ENCODE results near the gene TPD52L1. TPM values are rescaled to one million over a fixed set of nuclear protein-coding genes. Genes with fewer than 3 reads are reported as not detected.

TPD52L1 gene
- total RNA-seq, 1 donor from 2014 or later, result 164 TPM

GRCh38 chr6:125140808-125141207 is 12.8 kb upstream of the TPD52L1 start:
- TF ChIP-seq CTCF (IDR thresholded peaks at IDR 0.05; ENCODE audit: insufficient read depth, low read length, severe bottlenecking), result no peak
- FAIRE-seq (no peak), DNase-seq (ENCODE audit: low read depth) (no peak)
- Histone ChIP-seq H3K27me3 (ENCODE audit: control insufficient read depth, insufficient read depth, low read length) (no peaks in the 10 kb centered on the region), H3K4me3 (ENCODE audit: low read depth, low read length) (no peak overlapping the region), H3K36me3 (ENCODE audit: control insufficient read depth, insufficient read depth, low read length) (no peaks in the 10 kb centered on the region)

- Histone ChIP-seq H3K27me3 (ENCODE audit: control insufficient read depth, insufficient read depth, low read length) (no peaks in the 10 kb centered on the region), H3K36me3 (ENCODE audit: control insufficient read depth, insufficient read depth, low read length) (no peaks in the 10 kb centered on the region), H3K4me3 (ENCODE audit: low read depth, low read length) (no peak overlapping the region)
- no peak for TF ChIP-seq CTCF (IDR thresholded peaks at IDR 0.05; ENCODE audit: insufficient read depth, low read length, severe bottlenecking)
- no peak for DNase-seq (ENCODE audit: low read depth)
- FAIRE-seq, result no peak
Measured at GRCh38 chr6:125142618-125143017, 11.0 kb upstream of the TPD52L1 start.

DNA sequence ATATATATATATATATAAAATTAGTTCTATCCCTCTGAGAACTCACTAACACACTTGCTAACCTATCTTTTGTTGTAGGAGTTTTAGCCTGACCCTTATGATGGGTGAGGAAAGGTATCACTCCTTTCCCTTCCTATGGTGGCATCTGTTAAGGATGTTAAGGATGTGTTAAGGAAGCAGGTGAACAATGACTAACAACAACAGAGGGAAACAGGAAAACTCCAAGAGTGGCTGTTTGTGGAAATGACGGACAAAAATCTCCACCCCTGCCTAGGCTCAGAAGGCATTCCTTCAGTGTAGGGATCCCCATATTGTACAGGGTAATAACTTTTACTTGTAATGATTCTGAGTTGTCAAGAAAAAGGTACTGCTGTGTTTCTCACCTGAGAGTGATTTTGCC is 8.8 kb upstream of the TPD52L1 start:
- DNase-seq (ENCODE audit: low read depth) (no peak), FAIRE-seq (no peak)
- no peak overlapping the region for H3K4me3 ChIP-seq (ENCODE audit: low read depth, low read length)
- TF ChIP-seq CTCF (IDR thresholded peaks at IDR 0.05; ENCODE audit: insufficient read depth, low read length, severe bottlenecking), result no peak
- H3K27me3 ChIP-seq (ENCODE audit: control insufficient read depth, insufficient read depth, low read length), result no peaks in the 10 kb centered on the region
- no peaks in the 10 kb centered on the region for H3K36me3 ChIP-seq (ENCODE audit: control insufficient read depth, insufficient read depth, low read length)

GRCh38 chr6:125149256-125150144 is 4.1 kb upstream of the TPD52L1 start:
- Histone ChIP-seq H3K27me3 (ENCODE audit: control insufficient read depth, insufficient read depth, low read length) (no peaks in the 10 kb centered on the region), H3K36me3 (ENCODE audit: control insufficient read depth, insufficient read depth, low read length) (no peaks in the 10 kb centered on the region), H3K4me3 (ENCODE audit: low read depth, low read length) (no peak overlapping the region)
- no peak for TF ChIP-seq CTCF (IDR thresholded peaks at IDR 0.05; ENCODE audit: insufficient read depth, low read length, severe bottlenecking)
- no peak for FAIRE-seq
- peak; percentile 84 for DNase-seq (ENCODE audit: low read depth)

- H3K4me3 ChIP-seq (ENCODE audit: low read depth, low read length), result no peak overlapping the region
- FAIRE-seq (no peak), DNase-seq (ENCODE audit: low read depth) (no peak)
- H3K36me3 ChIP-seq (ENCODE audit: control insufficient read depth, insufficient read depth, low read length), result no peaks in the 10 kb centered on the region
- TF ChIP-seq CTCF (IDR thresholded peaks at IDR 0.05; ENCODE audit: insufficient read depth, low read length, severe bottlenecking), result no peak
- H3K27me3 ChIP-seq (ENCODE audit: control insufficient read depth, insufficient read depth, low read length), result no peaks in the 10 kb centered on the region
Measured at GRCh38 chr6:125151700-125152099, 1.9 kb upstream of the TPD52L1 start.
